ENCODE measurements around the gene LTN1.

The LTN1 gene

GRCh38 chr21:28992526-28993292 lies at the start of gene LTN1:
Gene LTN1, minus strand, starts transcription at chr21:28992877. Its CDS starts 72 bp downstream, at chr21:28992805.
- no peak for TF ChIP-seq CTCF (IDR thresholded peaks at IDR 0.05; ENCODE audit: insufficient read depth, low read depth, low read length, missing control alignments)
- peak within 1 kb of the TSS; percentile 68 for H3K4me3 ChIP-seq (ENCODE audit: low read length)
- DNase-seq (ENCODE audit: low read depth), result peak; percentile 100

- no peak for TF ChIP-seq CTCF (IDR thresholded peaks at IDR 0.05; ENCODE audit: insufficient read depth, low read depth, low read length, missing control alignments)
These were observed 42.0 kb upstream of the LTN1 start for GRCh38 chr21:29034678-29035077.

GRCh38 chr21:29033871-29034270 lies 41.2 kb upstream of the LTN1 start:
- no peak for TF ChIP-seq CTCF (IDR thresholded peaks at IDR 0.05; ENCODE audit: insufficient read depth, low read depth, low read length, missing control alignments)
- H3K4me3 ChIP-seq (ENCODE audit: low read length), result no peak overlapping the region
- no peak for DNase-seq (ENCODE audit: low read depth)

More at GRCh38 chr21:29034678-29035077, 42.0 kb upstream of the LTN1 start:
- H3K4me3 ChIP-seq (ENCODE audit: low read length), result no peak overlapping the region
- DNase-seq (ENCODE audit: low read depth), result no peak

GRCh38 chr21:29033301-29033700 lies 40.6 kb upstream of the LTN1 start:
- no peak for TF ChIP-seq CTCF (IDR thresholded peaks at IDR 0.05; ENCODE audit: insufficient read depth, low read depth, low read length, missing control alignments)
- DNase-seq (ENCODE audit: low read depth), result peak; percentile 32
- H3K4me3 ChIP-seq (ENCODE audit: low read length), result no peak overlapping the region

- H3K4me3 ChIP-seq (ENCODE audit: low read length), result no peak overlapping the region
- DNase-seq (ENCODE audit: low read depth), result no peak
- no peak for TF ChIP-seq CTCF (IDR thresholded peaks at IDR 0.05; ENCODE audit: insufficient read depth, low read depth, low read length, missing control alignments)
These were observed 38.2 kb upstream of the LTN1 start for GRCh38 chr21:29030909-29031308.

GRCh38 chr21:29029524-29029923 lies 36.8 kb upstream of the LTN1 start:
- no peak overlapping the region for H3K4me3 ChIP-seq (ENCODE audit: low read length)
- DNase-seq (ENCODE audit: low read depth), result no peak
- TF ChIP-seq CTCF (IDR thresholded peaks at IDR 0.05; ENCODE audit: insufficient read depth, low read depth, low read length, missing control alignments), result no peak

GRCh38 chr21:29025328-29025713 lies 32.6 kb upstream of the LTN1 start:
- no peak for TF ChIP-seq CTCF (IDR thresholded peaks at IDR 0.05; ENCODE audit: insufficient read depth, low read depth, low read length, missing control alignments)
- peak; percentile 41 for DNase-seq (ENCODE audit: low read depth)
- H3K4me3 ChIP-seq (ENCODE audit: low read length), result peak overlapping the region; percentile 85

Measured in epithelial cell of esophagus (primary cell).